AG10803 (cell line): ENCODE measurements around the gene KCNJ18.
"Not testable (repeated sequence)": the region's sequence is repeated elsewhere in the genome, so short reads cannot be mapped to it uniquely, and the experiment has no call there.

Experiments
- DNase-seq: peaks from one replicate; pipeline ENCODE4 v3.0.0; 2010; ENCODE audit warnings: low read depth
- H3K4me3 ChIP-seq: 2 replicates; pipeline ENCODE4 v1.5.1; 2011; ENCODE audit warnings: mild to moderate bottlenecking, low read length, control low read depth
- CTCF ChIP-seq: conservative IDR thresholded peaks from 2 replicates; pipeline ENCODE4 v1.5.1; 2011; ENCODE audit warnings: mild to moderate bottlenecking, low read length, control low read depth, inconsistent platforms

KCNJ18 gene

GRCh38 chr17:21686165-21687015 lies 5.9 kb upstream of the KCNJ18 start:
- no peak for TF ChIP-seq CTCF
- no peak for DNase-seq
- no peak overlapping the region for H3K4me3 ChIP-seq

- no peak for TF ChIP-seq CTCF
- H3K4me3 ChIP-seq = no peak overlapping the region
- DNase-seq = no peak
Measured at GRCh38 chr17:21687136-21687953, 5.0 kb upstream of the KCNJ18 start.

GRCh38 chr17:21688293-21688949 lies 3.9 kb upstream of the KCNJ18 start:
- DNase-seq = no peak
- TF ChIP-seq CTCF = no peak
- no peak overlapping the region for H3K4me3 ChIP-seq

- H3K4me3 ChIP-seq = no peak overlapping the region
- no peak for TF ChIP-seq CTCF
Measured at GRCh38 chr17:21689604-21690003, 2.7 kb upstream of the KCNJ18 start.

GRCh38 chr17:21690811-21691210 lies 1.5 kb upstream of the KCNJ18 start:
- not testable (repeated sequence) for DNase-seq, H3K4me3 ChIP-seq

More at GRCh38 chr17:21689604-21690003, 2.7 kb upstream of the KCNJ18 start:
- DNase-seq = peak; percentile 84

- not testable (repeated sequence) for H3K4me3 ChIP-seq, DNase-seq
Measured at GRCh38 chr17:21691481-21691880, 842 bp upstream of the KCNJ18 start.

- not testable (repeated sequence) for DNase-seq, H3K4me3 ChIP-seq
Measured at GRCh38 chr17:21692704-21693065, 362 bp downstream of the KCNJ18 start.

GRCh38 chr17:21693391-21693796 lies 1.1 kb downstream of the KCNJ18 start:
- H3K4me3 ChIP-seq, DNase-seq: not testable (repeated sequence)

GRCh38 chr17:21693937-21694336 lies 1.6 kb downstream of the KCNJ18 start:
- DNase-seq, H3K4me3 ChIP-seq: not testable (repeated sequence)

GRCh38 chr17:21696227-21696626 lies 3.9 kb downstream of the KCNJ18 start:
- H3K4me3 ChIP-seq, DNase-seq: not testable (repeated sequence)

- not testable (repeated sequence) for DNase-seq, H3K4me3 ChIP-seq
Measured at GRCh38 chr17:21696842-21697507, 4.7 kb downstream of the KCNJ18 start.

GRCh38 chr17:21697508-21697860 lies 5.2 kb downstream of the KCNJ18 start:
- not testable (repeated sequence) for H3K4me3 ChIP-seq

GRCh38 chr17:21698437-21699075 lies 6.2 kb downstream of the KCNJ18 start:
- not testable (repeated sequence) for DNase-seq, H3K4me3 ChIP-seq

More at GRCh38 chr17:21697508-21697860, 5.2 kb downstream of the KCNJ18 start:
- not testable (repeated sequence) for DNase-seq
